GM23338 (cell line): ENCODE results near the gene CTXND2. TPM values are rescaled to one million over a fixed set of nuclear protein-coding genes. Genes with fewer than 3 reads are reported as not detected.

ENCODE experiments used
- ATAC-seq: fragments of 200-7000 bp; cut with Tn5 transposase; 3 replicates; pipeline ENCODE4 v1.9.1; 2020
- DNase-seq: peaks from one replicate; pipeline ENCODE4 v3.0.0-alpha.2; 2015; ENCODE audit warnings: low spot score
- H2AFZ ChIP-seq: fragments of 200-600 bp; sonication (generic); 2 replicates; pipeline ENCODE4 v1.8.0; 2016; ENCODE audit warnings: antibody characterized with exemption, mild to moderate bottlenecking, moderate library complexity
- H3F3A ChIP-seq: fragments of 200-600 bp; sonication (generic); replicated peaks from 2 replicates; pipeline ENCODE4 v1.8.0; 2017; ENCODE audit warnings: antibody characterized with exemption, mixed run types, low read depth
- H3K27ac ChIP-seq: fragments of 200-600 bp; sonication (generic); 2 replicates; pipeline ENCODE4 v1.6.1; 2016; ENCODE audit warnings: low read depth
- H3K27me3 ChIP-seq: fragments of 200-600 bp; sonication (generic); 2 replicates; pipeline ENCODE4 v1.8.0; 2016; ENCODE audit warnings: mild to moderate bottlenecking, mixed run types, moderate library complexity; ENCODE audit not compliant: insufficient read depth
- H3K36me3 ChIP-seq: fragments of 200-600 bp; sonication (generic); 2 replicates; pipeline ENCODE4 v1.8.0; 2016; ENCODE audit warnings: mild to moderate bottlenecking; ENCODE audit not compliant: insufficient read depth
- H3K4me1 ChIP-seq: fragments of 200-600 bp; sonication (generic); 2 replicates; pipeline ENCODE4 v1.8.0; 2016; ENCODE audit warnings: mild to moderate bottlenecking, moderate library complexity; ENCODE audit not compliant: insufficient read depth
- H3K4me2 ChIP-seq: fragments of 200-600 bp; sonication (generic); 2 replicates; pipeline ENCODE4 v1.7.1; 2017; ENCODE audit warnings: mixed run types
- H3K4me3 ChIP-seq: fragments of 200-600 bp; sonication (generic); 2 replicates; pipeline ENCODE4 v1.6.1; 2016; ENCODE audit warnings: mixed run types
- H3K79me2 ChIP-seq: fragments of 200-600 bp; sonication (generic); replicated peaks from 2 replicates; pipeline ENCODE4 v1.8.0; 2017; ENCODE audit warnings: mild to moderate bottlenecking; ENCODE audit not compliant: insufficient read depth
- H3K9me2 ChIP-seq: fragments of 200-600 bp; sonication (generic); 2 replicates; pipeline ENCODE4 v1.8.0; 2017; ENCODE audit not compliant: insufficient read depth
- H4K20me1 ChIP-seq: fragments of 200-600 bp; sonication (generic); replicated peaks from 2 replicates; pipeline ENCODE4 v1.8.0; 2017; ENCODE audit warnings: mild to moderate bottlenecking; ENCODE audit not compliant: insufficient read depth
- H3K27ac Mint-ChIP-seq: 2 replicates; pipeline ENCODE4 v1.8.0; 2020; ENCODE audit warnings: inconsistent platforms, mild to moderate bottlenecking, moderate library complexity, mixed read lengths
- H3K27me3 Mint-ChIP-seq: 3 replicates; pipeline ENCODE4 v1.8.0; 2022; ENCODE audit warnings: low read depth, mild to moderate bottlenecking, moderate library complexity, mixed read lengths, inconsistent platforms; ENCODE audit not compliant: insufficient read depth, poor library complexity
- H3K36me3 Mint-ChIP-seq: 3 replicates; pipeline ENCODE4 v1.8.0; 2021; ENCODE audit warnings: low read depth, mild to moderate bottlenecking, inconsistent platforms, moderate library complexity, mixed read lengths
- H3K4me1 Mint-ChIP-seq: 3 replicates; pipeline ENCODE4 v1.8.0; 2020; ENCODE audit warnings: mild to moderate bottlenecking, inconsistent platforms, mixed read lengths
- H3K4me3 Mint-ChIP-seq: 3 replicates; pipeline ENCODE4 v1.8.0; 2021; ENCODE audit warnings: moderate library complexity, mild to moderate bottlenecking, inconsistent platforms, mixed read lengths
- H3K9me3 Mint-ChIP-seq: 3 replicates; pipeline ENCODE4 v1.8.0; 2020; ENCODE audit warnings: moderate library complexity, mild to moderate bottlenecking, inconsistent platforms, mixed read lengths
- CREB1 ChIP-seq: fragments of 250-450 bp; sonication (Bioruptor Pico); IDR thresholded peaks from 2 replicates; pipeline ENCODE4 v1.5.0; 2020; ENCODE audit warnings: low read depth, mild to moderate bottlenecking, moderate library complexity
- EZH2 ChIP-seq: fragments of 200-600 bp; sonication (generic); IDR thresholded peaks from one replicate; pipeline ENCODE4 v1.8.0; 2017; ENCODE audit warnings: antibody characterized with exemption, mild to moderate bottlenecking, low read depth; ENCODE audit not compliant: unreplicated experiment
- EZH2phosphoT487 ChIP-seq: fragments of 200-600 bp; sonication (generic); IDR thresholded peaks from one replicate; pipeline ENCODE4 v1.8.1; 2018; ENCODE audit warnings: antibody characterized with exemption; ENCODE audit not compliant: unreplicated experiment
- JUNB ChIP-seq: IDR thresholded peaks from one replicate; pipeline ENCODE4 v1.6.1; 2016; ENCODE audit warnings: antibody characterized with exemption; ENCODE audit not compliant: unreplicated experiment
- NANOG ChIP-seq: IDR thresholded peaks from 2 replicates; pipeline ENCODE4 v1.6.1; 2016; ENCODE audit warnings: antibody characterized with exemption, borderline replicate concordance
- POLR2AphosphoS5 ChIP-seq: IDR thresholded peaks from 2 replicates; pipeline ENCODE4 v1.6.1; 2016; ENCODE audit warnings: antibody characterized with exemption, low read depth
- STAT1 ChIP-seq: IDR thresholded peaks from one replicate; pipeline ENCODE4 v1.6.1; 2016; ENCODE audit warnings: antibody characterized with exemption; ENCODE audit not compliant: unreplicated experiment
- ZNF114 ChIP-seq: fragments of 250-450 bp; sonication (Bioruptor Pico); IDR thresholded peaks from 2 replicates; pipeline ENCODE4 v1.5.0; 2020; ENCODE audit warnings: mild to moderate bottlenecking, moderate library complexity
- ZNF331 ChIP-seq: fragments of 250-450 bp; sonication (Bioruptor Pico); IDR thresholded peaks from 2 replicates; pipeline ENCODE4 v1.5.0; 2020; ENCODE audit warnings: low read depth, mild to moderate bottlenecking, moderate library complexity
- polyA plus RNA-seq: library from polyadenylated mRNA; unstranded; fragments of >200 nt; fragmentation: Nextera tagmentation; extraction: Ambion mirVana; gene quantifications from 2 replicates; pipeline ENCODE4 v1.2.1, GENCODE V29; 2016
- total RNA-seq: library from RNA; depleted of rRNA; stranded (reverse); fragments of >200 nt; shearing (Covaris generic); gene quantifications from 2 replicates; pipeline ENCODE4 v1.2.3, GENCODE V29; 2014
- TF ChIP-seq, protein P1 (sequence below): IDR thresholded peaks from 2 replicates; pipeline ENCODE4 v1.6.1; 2016; ENCODE audit warnings: antibody characterized with exemption
- TF ChIP-seq, protein P2 (sequence below): fragments of 250-450 bp; sonication (Bioruptor Pico); IDR thresholded peaks from 2 replicates; pipeline ENCODE4 v1.5.0; 2020; ENCODE audit warnings: mild to moderate bottlenecking, moderate library complexity
- TF ChIP-seq, protein P3 (sequence below): IDR thresholded peaks from one replicate; pipeline ENCODE4 v1.6.1; 2018; ENCODE audit warnings: antibody characterized with exemption; ENCODE audit not compliant: unreplicated experiment
- TF ChIP-seq, protein P4 (sequence below), 2 experiments: fragments of 200-600 bp in 1 of 2; sonication (generic) in 1 of 2; conservative IDR thresholded peaks; 2 replicates each; pipeline versions ENCODE4 v1.5.1 to v1.6.1; 2016 to 2017; ENCODE audit warnings: antibody characterized with exemption in 2 of 2, low read depth in 2 of 2, mild to moderate bottlenecking in 2 of 2, moderate library complexity in 1 of 2

Gene CTXND2
- total and polyA plus RNA-seq, 2 experiments from 2014 or later: not detected

DNA sequence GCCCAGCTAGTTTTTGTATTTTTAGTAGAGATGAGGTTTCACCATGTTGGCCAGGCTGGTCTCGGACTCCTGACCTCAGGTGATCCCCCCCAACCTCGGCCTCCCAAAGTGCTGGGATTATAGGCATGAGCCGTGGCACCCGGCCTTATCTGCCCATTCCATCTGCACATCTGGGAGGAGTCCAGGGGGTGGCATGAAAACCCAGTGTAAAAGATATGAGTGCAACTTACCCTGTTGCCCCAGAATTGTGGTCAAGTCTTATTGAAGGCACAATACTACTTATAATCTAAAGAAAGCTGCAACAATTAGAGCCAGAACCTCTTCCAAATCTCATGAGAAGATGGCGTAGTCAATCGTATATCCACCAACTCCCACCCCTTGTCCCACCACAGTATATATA, 18.4 kb downstream of the CTXND2 start:
- no peaks in the 10 kb centered on the region for H4K20me1 ChIP-seq
- H3F3A ChIP-seq: no peaks in the 10 kb centered on the region
- H3K9me2 ChIP-seq: no peaks in the 10 kb centered on the region
- H3K79me2 ChIP-seq: no peaks in the 10 kb centered on the region
- Mint-ChIP-seq H3K36me3 (peaks cover 4% of the 10 kb centered on the region; the same call in 1 of the 3 replicates), H3K4me3 (no peak overlapping the region), H3K4me1 (no peaks in the 10 kb centered on the region), H3K27ac (no peak overlapping the region), H3K9me3 (peaks cover 4% of the 10 kb centered on the region; the same call in 2 of the 3 replicates), H3K27me3 (peaks cover 3% of the 10 kb centered on the region)
- no peak overlapping the region for H3K4me2 ChIP-seq
- H3K4me1 ChIP-seq: no peaks in the 10 kb centered on the region
- H3K27me3 ChIP-seq: no peaks in the 10 kb centered on the region
- ATAC-seq: no peak
- H2AFZ ChIP-seq: no peak overlapping the region
- DNase-seq: no peak
- H3K4me3 ChIP-seq: no peak overlapping the region
- H3K36me3 ChIP-seq: no peaks in the 10 kb centered on the region
- TF ChIP-seq STAT1: no peak
- TF ChIP-seq, protein P1, sequence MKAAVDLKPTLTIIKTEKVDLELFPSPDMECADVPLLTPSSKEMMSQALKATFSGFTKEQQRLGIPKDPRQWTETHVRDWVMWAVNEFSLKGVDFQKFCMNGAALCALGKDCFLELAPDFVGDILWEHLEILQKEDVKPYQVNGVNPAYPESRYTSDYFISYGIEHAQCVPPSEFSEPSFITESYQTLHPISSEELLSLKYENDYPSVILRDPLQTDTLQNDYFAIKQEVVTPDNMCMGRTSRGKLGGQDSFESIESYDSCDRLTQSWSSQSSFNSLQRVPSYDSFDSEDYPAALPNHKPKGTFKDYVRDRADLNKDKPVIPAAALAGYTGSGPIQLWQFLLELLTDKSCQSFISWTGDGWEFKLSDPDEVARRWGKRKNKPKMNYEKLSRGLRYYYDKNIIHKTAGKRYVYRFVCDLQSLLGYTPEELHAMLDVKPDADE: no peak
- TF ChIP-seq, protein P2, sequence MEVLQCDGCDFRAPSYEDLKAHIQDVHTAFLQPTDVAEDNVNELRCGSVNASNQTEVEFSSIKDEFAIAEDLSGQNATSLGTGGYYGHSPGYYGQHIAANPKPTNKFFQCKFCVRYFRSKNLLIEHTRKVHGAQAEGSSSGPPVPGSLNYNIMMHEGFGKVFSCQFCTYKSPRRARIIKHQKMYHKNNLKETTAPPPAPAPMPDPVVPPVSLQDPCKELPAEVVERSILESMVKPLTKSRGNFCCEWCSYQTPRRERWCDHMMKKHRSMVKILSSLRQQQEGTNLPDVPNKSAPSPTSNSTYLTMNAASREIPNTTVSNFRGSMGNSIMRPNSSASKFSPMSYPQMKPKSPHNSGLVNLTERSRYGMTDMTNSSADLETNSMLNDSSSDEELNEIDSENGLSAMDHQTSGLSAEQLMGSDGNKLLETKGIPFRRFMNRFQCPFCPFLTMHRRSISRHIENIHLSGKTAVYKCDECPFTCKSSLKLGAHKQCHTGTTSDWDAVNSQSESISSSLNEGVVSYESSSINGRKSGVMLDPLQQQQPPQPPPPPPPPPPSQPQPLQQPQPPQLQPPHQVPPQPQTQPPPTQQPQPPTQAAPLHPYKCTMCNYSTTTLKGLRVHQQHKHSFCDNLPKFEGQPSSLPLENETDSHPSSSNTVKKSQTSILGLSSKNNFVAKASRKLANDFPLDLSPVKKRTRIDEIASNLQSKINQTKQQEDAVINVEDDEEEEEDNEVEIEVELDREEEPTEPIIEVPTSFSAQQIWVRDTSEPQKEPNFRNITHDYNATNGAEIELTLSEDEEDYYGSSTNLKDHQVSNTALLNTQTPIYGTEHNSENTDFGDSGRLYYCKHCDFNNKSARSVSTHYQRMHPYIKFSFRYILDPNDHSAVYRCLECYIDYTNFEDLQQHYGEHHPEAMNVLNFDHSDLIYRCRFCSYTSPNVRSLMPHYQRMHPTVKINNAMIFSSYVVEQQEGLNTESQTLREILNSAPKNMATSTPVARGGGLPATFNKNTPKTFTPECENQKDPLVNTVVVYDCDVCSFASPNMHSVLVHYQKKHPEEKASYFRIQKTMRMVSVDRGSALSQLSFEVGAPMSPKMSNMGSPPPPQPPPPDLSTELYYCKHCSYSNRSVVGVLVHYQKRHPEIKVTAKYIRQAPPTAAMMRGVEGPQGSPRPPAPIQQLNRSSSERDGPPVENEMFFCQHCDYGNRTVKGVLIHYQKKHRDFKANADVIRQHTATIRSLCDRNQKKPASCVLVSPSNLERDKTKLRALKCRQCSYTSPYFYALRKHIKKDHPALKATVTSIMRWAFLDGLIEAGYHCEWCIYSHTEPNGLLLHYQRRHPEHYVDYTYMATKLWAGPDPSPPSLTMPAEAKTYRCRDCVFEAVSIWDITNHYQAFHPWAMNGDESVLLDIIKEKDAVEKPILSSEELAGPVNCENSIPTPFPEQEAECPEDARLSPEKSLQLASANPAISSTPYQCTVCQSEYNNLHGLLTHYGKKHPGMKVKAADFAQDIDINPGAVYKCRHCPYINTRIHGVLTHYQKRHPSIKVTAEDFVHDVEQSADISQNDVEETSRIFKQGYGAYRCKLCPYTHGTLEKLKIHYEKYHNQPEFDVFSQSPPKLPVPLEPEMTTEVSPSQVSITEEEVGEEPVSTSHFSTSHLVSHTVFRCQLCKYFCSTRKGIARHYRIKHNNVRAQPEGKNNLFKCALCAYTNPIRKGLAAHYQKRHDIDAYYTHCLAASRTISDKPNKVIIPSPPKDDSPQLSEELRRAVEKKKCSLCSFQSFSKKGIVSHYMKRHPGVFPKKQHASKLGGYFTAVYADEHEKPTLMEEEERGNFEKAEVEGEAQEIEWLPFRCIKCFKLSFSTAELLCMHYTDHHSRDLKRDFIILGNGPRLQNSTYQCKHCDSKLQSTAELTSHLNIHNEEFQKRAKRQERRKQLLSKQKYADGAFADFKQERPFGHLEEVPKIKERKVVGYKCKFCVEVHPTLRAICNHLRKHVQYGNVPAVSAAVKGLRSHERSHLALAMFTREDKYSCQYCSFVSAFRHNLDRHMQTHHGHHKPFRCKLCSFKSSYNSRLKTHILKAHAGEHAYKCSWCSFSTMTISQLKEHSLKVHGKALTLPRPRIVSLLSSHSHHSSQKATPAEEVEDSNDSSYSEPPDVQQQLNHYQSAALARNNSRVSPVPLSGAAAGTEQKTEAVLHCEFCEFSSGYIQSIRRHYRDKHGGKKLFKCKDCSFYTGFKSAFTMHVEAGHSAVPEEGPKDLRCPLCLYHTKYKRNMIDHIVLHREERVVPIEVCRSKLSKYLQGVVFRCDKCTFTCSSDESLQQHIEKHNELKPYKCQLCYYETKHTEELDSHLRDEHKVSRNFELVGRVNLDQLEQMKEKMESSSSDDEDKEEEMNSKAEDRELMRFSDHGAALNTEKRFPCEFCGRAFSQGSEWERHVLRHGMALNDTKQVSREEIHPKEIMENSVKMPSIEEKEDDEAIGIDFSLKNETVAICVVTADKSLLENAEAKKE (CRISPR knock-in tag): no peak
- TF ChIP-seq, protein P3, sequence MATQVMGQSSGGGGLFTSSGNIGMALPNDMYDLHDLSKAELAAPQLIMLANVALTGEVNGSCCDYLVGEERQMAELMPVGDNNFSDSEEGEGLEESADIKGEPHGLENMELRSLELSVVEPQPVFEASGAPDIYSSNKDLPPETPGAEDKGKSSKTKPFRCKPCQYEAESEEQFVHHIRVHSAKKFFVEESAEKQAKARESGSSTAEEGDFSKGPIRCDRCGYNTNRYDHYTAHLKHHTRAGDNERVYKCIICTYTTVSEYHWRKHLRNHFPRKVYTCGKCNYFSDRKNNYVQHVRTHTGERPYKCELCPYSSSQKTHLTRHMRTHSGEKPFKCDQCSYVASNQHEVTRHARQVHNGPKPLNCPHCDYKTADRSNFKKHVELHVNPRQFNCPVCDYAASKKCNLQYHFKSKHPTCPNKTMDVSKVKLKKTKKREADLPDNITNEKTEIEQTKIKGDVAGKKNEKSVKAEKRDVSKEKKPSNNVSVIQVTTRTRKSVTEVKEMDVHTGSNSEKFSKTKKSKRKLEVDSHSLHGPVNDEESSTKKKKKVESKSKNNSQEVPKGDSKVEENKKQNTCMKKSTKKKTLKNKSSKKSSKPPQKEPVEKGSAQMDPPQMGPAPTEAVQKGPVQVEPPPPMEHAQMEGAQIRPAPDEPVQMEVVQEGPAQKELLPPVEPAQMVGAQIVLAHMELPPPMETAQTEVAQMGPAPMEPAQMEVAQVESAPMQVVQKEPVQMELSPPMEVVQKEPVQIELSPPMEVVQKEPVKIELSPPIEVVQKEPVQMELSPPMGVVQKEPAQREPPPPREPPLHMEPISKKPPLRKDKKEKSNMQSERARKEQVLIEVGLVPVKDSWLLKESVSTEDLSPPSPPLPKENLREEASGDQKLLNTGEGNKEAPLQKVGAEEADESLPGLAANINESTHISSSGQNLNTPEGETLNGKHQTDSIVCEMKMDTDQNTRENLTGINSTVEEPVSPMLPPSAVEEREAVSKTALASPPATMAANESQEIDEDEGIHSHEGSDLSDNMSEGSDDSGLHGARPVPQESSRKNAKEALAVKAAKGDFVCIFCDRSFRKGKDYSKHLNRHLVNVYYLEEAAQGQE: no peak
- no peak for TF ChIP-seq POLR2AphosphoS5
- no peak for TF ChIP-seq JUNB
- TF ChIP-seq NANOG: no peak
- TF ChIP-seq, protein P4, sequence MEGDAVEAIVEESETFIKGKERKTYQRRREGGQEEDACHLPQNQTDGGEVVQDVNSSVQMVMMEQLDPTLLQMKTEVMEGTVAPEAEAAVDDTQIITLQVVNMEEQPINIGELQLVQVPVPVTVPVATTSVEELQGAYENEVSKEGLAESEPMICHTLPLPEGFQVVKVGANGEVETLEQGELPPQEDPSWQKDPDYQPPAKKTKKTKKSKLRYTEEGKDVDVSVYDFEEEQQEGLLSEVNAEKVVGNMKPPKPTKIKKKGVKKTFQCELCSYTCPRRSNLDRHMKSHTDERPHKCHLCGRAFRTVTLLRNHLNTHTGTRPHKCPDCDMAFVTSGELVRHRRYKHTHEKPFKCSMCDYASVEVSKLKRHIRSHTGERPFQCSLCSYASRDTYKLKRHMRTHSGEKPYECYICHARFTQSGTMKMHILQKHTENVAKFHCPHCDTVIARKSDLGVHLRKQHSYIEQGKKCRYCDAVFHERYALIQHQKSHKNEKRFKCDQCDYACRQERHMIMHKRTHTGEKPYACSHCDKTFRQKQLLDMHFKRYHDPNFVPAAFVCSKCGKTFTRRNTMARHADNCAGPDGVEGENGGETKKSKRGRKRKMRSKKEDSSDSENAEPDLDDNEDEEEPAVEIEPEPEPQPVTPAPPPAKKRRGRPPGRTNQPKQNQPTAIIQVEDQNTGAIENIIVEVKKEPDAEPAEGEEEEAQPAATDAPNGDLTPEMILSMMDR (conservative IDR thresholded peaks at IDR 0.05; ENCODE audit: low read depth in 2 of 2): no peak
- no peak for TF ChIP-seq EZH2
- no peak for TF ChIP-seq CREB1 (CRISPR knock-in tag)
- TF ChIP-seq ZNF331 (CRISPR knock-in tag): no peak
- TF ChIP-seq ZNF114 (CRISPR knock-in tag): no peak
- no peak for TF ChIP-seq EZH2phosphoT487
- H3K27ac ChIP-seq: no peak overlapping the region
